Erythroblast (primary cell): ENCODE measurements around the gene ARHGAP26.

Source experiments
- GATA1 ChIP-seq: IDR thresholded peaks from 2 replicates; pipeline ENCODE4 v1.6.1; 2011; ENCODE audit warnings: low read depth, mild to moderate bottlenecking, control low read depth, low read length, moderate library complexity
- POLR2A ChIP-seq: IDR thresholded peaks from 2 replicates; pipeline ENCODE4 v1.6.1; 2011; ENCODE audit warnings: mild to moderate bottlenecking, low read length

DNA sequence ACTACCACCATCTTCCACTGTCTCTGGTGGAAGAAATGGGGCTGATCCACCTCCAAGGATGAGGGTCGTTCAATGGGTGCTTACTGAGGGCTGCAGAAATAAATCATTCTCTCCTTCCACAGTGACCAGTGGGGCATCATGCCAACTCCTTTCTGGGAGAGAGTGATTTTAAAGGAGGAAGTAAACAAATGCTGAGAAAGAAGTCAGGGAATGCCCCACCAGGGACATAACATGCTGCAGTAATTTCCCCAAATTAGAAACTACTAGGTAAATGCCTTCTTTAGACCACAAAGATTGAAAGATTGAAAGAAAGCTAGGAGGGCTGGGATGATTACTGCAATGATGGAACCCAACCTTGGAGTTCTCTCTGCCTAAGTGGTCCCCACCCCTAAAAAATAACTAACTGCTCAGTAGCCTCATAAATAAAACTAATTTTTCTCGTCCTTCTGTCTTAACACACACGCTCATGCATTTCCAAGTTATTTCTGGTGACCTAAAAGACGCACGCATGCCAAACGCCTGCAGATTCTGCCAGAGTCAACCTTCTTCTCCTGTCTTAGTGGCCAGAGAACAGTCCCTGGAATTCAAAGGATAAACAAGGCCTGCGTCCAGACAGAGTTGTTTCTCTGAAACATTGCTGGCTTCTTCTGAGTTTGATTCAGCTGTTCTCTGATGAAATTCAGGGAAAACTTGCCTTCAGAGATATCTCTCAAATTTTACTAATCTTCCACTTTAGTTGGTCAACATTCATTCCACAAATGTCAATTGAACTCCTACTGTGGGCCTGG, 383.3 kb downstream of the ARHGAP26 start:
- TF ChIP-seq POLR2A (no peak), GATA1 (no peak)
